Mammary epithelial cell (primary cell): ENCODE data around the gene OSBPL2.

Experiments
- CTCF ChIP-seq, 2 donors: IDR thresholded peaks in 1 of 2; conservative IDR thresholded peaks in 1 of 2; 2 replicates each; pipeline ENCODE4 v1.5.1; 2011 to 2012; ENCODE audit warnings: inconsistent platforms in 2 of 2, low read length in 2 of 2, mild to moderate bottlenecking in 2 of 2, control low read depth in 1 of 2, low read depth in 1 of 2; ENCODE audit not compliant: insufficient read depth in 1 of 2; ENCODE audit errors: extremely low read depth in 1 of 2
- EZH2 ChIP-seq: IDR thresholded peaks from 2 replicates; pipeline ENCODE4 v1.6.1; 2012; ENCODE audit warnings: low read length, inconsistent platforms, borderline replicate concordance

GRCh38 chr20:62284448-62284847, 46.1 kb downstream of the OSBPL2 start:
- TF ChIP-seq CTCF (conservative IDR thresholded peaks at IDR 0.05 in 1 of 2, IDR thresholded peaks at IDR 0.05 in 1 of 2; ENCODE audit: extremely low read depth in 1 of 2, insufficient read depth in 1 of 2, low read depth in 1 of 2, low read length in 2 of 2) (no peak), EZH2 (no peak)
